Measurements from ENCODE around the gene TMEM245. TPM values are rescaled to one million over a fixed set of nuclear protein-coding genes. Genes with fewer than 3 reads are reported as not detected.

The TMEM245 gene
- total RNA-seq, 1 experiment from 2014 or later = 34.8 TPM

GRCh38 chr9:109085510-109085909, 34.2 kb downstream of the TMEM245 start:
- no peak overlapping the region for H3K4me2 ChIP-seq (ENCODE audit: low read length)
- H2AFZ ChIP-seq (ENCODE audit: low read depth, low read length, poor library complexity, severe bottlenecking) = no peak overlapping the region
- ChIA-PET CTCF (no interaction called here), RAD21 (ENCODE audit: low non-redundant PET in 1 of 2, low total read pairs in 2 of 2, uncharacterized antibody in 2 of 2, unreplicated experiment in 2 of 2) (no interaction called here), POLR2A (no interaction called here)
- no peaks in the 10 kb centered on the region for H4K20me1 ChIP-seq (ENCODE audit: insufficient read depth)
- no peaks in the 10 kb centered on the region for H3K9me3 ChIP-seq (ENCODE audit: control insufficient read depth in 1 of 2, insufficient read depth in 1 of 2, low read depth in 1 of 2, low read length in 2 of 2)
- no peak overlapping the region for H3K27ac ChIP-seq (ENCODE audit: low read depth, low read length)
- no peaks in the 10 kb centered on the region for H3K27me3 ChIP-seq (ENCODE audit: insufficient read depth, low read length)
- H3K4me3 ChIP-seq (replicated peaks in 1 of 2; ENCODE audit: low read depth in 1 of 2, low read length in 2 of 2) = no peak overlapping the region
- no peak overlapping the region for H3K9ac ChIP-seq (ENCODE audit: low read length)
- no TSS peak for BruUV-seq (replicated peaks)
- peaks cover 15% of the 10 kb centered on the region for H3K79me2 ChIP-seq (ENCODE audit: insufficient read depth, low read length)
- no peak for ATAC-seq
- H3K9me2 ChIP-seq (ENCODE audit: insufficient read depth) = no peaks in the 10 kb centered on the region
- peaks cover 0 to 11% of the 10 kb centered on the region in 2 experiments; a peak in 2 of 4 replicates for H3K4me1 ChIP-seq (ENCODE audit: control insufficient read depth in 1 of 2, insufficient read depth in 2 of 2, low read length in 2 of 2)
- intact Hi-C loops (cut with micrococcal nuclease) = no loop called here
- TF ChIP-seq SIN3A (IDR thresholded peaks at IDR 0.05; ENCODE audit: low read depth) (no peak), TCF7L2 (IDR thresholded peaks at IDR 0.05; ENCODE audit: borderline replicate concordance, extremely low read depth, insufficient read depth, insufficient read length) (no peak), CEBPB (IDR thresholded peaks at IDR 0.05; ENCODE audit: low read depth) (no peak), SRF (IDR thresholded peaks at IDR 0.05; ENCODE audit: low read depth) (no peak), ELF1 (IDR thresholded peaks at IDR 0.05; ENCODE audit: borderline replicate concordance, low read depth) (no peak), POLR2A (IDR thresholded peaks at IDR 0.05; ENCODE audit: borderline replicate concordance, extremely low read depth, insufficient read depth, insufficient read length) (no peak), RAD21 (IDR thresholded peaks at IDR 0.05; ENCODE audit: low read depth) (no peak), YY1 (IDR thresholded peaks at IDR 0.05; ENCODE audit: extremely low read depth, insufficient replicate concordance, low read depth, low read length) (no peak), EZH2phosphoT487 (IDR thresholded peaks at IDR 0.05; ENCODE audit: borderline replicate concordance) (no peak)
- peaks cover 3 to 23% of the 10 kb centered on the region in 2 experiments; a peak in 3 of 4 replicates for H3K36me3 ChIP-seq (ENCODE audit: control insufficient read depth in 1 of 2, insufficient read depth in 2 of 2, low read length in 2 of 2)
- DNase-seq (ENCODE audit: low read depth, low spot score) = no peak

GRCh38 chr9:109083813-109084405, 35.8 kb downstream of the TMEM245 start:
- BruUV-seq (replicated peaks) = no TSS peak
- no peak for DNase-seq (ENCODE audit: low read depth, low spot score)
- H3K4me3 ChIP-seq (replicated peaks in 1 of 2; ENCODE audit: low read depth in 1 of 2, low read length in 2 of 2) = no peak overlapping the region
- H3K9me3 ChIP-seq (ENCODE audit: control insufficient read depth in 1 of 2, insufficient read depth in 1 of 2, low read depth in 1 of 2, low read length in 2 of 2) = no peaks in the 10 kb centered on the region
- H3K4me2 ChIP-seq (ENCODE audit: low read length) = no peak overlapping the region
- no peak overlapping the region for H3K9ac ChIP-seq (ENCODE audit: low read length)
- intact Hi-C loops (cut with micrococcal nuclease) = no loop called here
- peaks cover 0 to 11% of the 10 kb centered on the region in 2 experiments; a peak in 2 of 4 replicates for H3K4me1 ChIP-seq (ENCODE audit: control insufficient read depth in 1 of 2, insufficient read depth in 2 of 2, low read length in 2 of 2)
- ChIA-PET POLR2A (no interaction called here), RAD21 (ENCODE audit: low non-redundant PET in 1 of 2, low total read pairs in 2 of 2, uncharacterized antibody in 2 of 2, unreplicated experiment in 2 of 2) (no interaction called here), CTCF (no interaction called here)
- H3K36me3 ChIP-seq (ENCODE audit: control insufficient read depth in 1 of 2, insufficient read depth in 2 of 2, low read length in 2 of 2) = peaks cover 10 to 28% of the 10 kb centered on the region in 2 experiments
- no peaks in the 10 kb centered on the region for H3K9me2 ChIP-seq (ENCODE audit: insufficient read depth)
- H3K27ac ChIP-seq (ENCODE audit: low read depth, low read length) = no peak overlapping the region
- H3K79me2 ChIP-seq (ENCODE audit: insufficient read depth, low read length) = peaks cover 15% of the 10 kb centered on the region
- H2AFZ ChIP-seq (ENCODE audit: low read depth, low read length, poor library complexity, severe bottlenecking) = no peak overlapping the region
- no peaks in the 10 kb centered on the region for H3K27me3 ChIP-seq (ENCODE audit: insufficient read depth, low read length)
- H4K20me1 ChIP-seq (ENCODE audit: insufficient read depth) = no peaks in the 10 kb centered on the region
- ATAC-seq = no peak
- no peak for TF ChIP-seq EZH2 (IDR thresholded peaks at IDR 0.05)
- no peak for TF ChIP-seq SIN3A (IDR thresholded peaks at IDR 0.05; ENCODE audit: low read depth)
- TF ChIP-seq SP1 (IDR thresholded peaks at IDR 0.05; ENCODE audit: low read depth) = no peak
- TF ChIP-seq FOSL1 (IDR thresholded peaks at IDR 0.05; ENCODE audit: low read depth) = no peak
- TF ChIP-seq JUND (IDR thresholded peaks at IDR 0.05) = no peak
- TF ChIP-seq ZFX (IDR thresholded peaks at IDR 0.05) = no peak
- no peak for TF ChIP-seq ZBTB33 (IDR thresholded peaks at IDR 0.05; ENCODE audit: extremely low read depth, insufficient replicate concordance, low read length)
- no peak for TF ChIP-seq TCF7L2 (IDR thresholded peaks at IDR 0.05; ENCODE audit: borderline replicate concordance, extremely low read depth, insufficient read depth, insufficient read length)
- no peak for TF ChIP-seq POLR2A (IDR thresholded peaks at IDR 0.05; ENCODE audit: borderline replicate concordance, extremely low read depth, insufficient read depth, insufficient read length)
- TF ChIP-seq YY1 (IDR thresholded peaks at IDR 0.05; ENCODE audit: extremely low read depth, insufficient replicate concordance, low read depth, low read length) = no peak
- no peak for TF ChIP-seq EGR1 (IDR thresholded peaks at IDR 0.05; ENCODE audit: low read depth)
- no peak for TF ChIP-seq POLR2AphosphoS5 (IDR thresholded peaks at IDR 0.05; ENCODE audit: low read depth, low read length)
- no peak for TF ChIP-seq RAD21 (IDR thresholded peaks at IDR 0.05; ENCODE audit: low read depth)
